Activated CD4-positive, alpha-beta T cell treated with anti-CD3 and anti-CD28 coated beads for 4 hours (primary cell): ENCODE results near the gene HPN.
"Not testable (repeated sequence)": the region's sequence is repeated elsewhere in the genome, so short reads cannot be mapped to it uniquely, and the experiment has no call there.

Source experiments
- DNase-seq, 2 donors: peaks; one replicate each; pipeline ENCODE4 v3.0.0-alpha.2; 2020

HPN gene

DNA sequence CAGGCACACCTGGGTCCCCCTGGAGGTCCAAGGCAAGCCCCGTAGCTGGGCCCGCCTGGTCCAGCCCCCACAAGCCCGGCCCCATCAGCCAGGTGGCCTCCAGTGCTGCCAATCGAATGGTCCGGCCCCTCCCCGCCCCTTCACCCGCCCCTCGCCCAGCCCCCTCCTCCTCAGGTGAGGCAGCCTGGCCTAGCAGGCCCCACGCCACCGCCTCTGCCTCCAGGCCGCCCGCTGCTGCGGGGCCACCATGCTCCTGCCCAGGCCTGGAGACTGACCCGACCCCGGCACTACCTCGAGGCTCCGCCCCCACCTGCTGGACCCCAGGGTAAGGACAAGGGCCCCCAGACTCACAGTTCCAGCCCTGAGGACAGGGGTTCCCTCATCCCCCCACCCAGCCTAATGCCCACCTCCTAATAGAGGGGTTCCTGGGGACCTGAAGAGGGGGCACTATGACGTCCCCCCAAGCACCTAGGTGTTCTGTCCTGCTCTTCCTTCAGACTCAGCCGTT lies at the start of gene HPN:
HPN (plus strand) TSS at position 174 of the 508 bp plus-strand sequence. CDS start 786 bp downstream, outside the sequence.
- DNase-seq = no peak

- not testable (repeated sequence) for DNase-seq
Observed at GRCh38 chr19:34992582-34992981, 48.9 kb upstream of the HPN start.

DNA sequence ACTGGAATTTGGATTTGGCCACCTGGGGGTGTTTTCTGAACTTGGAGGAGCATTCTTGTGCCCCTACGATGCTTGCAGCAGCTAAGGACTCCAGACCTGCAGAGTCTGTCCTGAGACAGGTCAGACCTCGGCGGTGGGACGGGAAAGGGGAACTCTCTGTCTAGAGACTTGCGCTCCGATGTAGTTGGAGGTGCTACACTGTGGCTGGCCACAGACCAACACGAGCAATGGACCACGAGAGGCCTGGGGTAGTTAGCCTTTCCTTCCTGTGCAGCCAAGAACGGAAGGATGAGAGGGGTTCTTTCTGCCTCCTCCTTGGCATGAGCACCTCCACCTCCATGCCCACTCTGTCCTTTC lies 47.3 kb upstream of the HPN start:
- DNase-seq = no peak

DNA sequence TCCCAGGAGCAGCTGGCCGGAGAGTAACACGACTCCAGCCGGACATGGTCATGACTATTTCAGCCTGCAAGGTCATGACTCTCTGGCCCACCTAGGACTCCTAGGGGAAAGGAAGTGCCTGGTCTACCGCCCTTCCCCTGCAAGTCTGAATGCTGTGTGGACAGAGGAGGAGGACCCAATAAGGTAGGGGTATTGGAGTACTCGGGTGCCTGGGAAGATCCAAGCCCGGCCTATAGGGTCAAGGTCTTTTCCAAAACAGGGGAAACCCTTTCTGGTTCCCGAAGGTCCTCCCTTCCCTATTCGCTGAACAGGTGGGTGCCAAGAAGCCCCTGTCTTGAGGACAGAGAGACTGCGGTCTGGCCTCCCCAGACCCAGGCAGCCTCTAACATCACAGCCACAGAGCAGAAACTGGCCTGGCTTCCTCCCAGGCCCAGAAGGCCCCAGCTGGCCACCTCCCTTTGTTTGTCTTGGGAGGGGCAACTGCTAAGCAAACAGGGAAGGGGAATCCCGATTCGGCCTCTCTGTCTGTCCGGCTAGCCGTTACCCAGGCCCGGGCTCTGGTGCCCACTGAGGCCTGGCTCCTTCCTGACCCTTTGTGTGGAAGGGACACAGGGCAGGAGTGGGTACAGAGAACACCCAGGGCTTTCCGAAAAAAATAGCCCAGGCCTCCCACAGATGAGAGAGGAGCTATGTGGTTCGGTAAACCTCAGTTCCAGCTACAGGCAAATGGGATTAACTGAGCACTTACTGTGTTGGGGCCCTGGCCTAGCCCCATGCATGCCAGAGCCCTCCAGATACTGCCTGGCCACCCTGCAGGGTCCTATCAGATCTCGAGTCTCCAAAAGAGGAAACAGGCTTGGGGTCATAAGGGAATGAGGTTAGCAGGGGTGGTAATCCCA lies 46.6 kb upstream of the HPN start:
- DNase-seq = no peak

DNA sequence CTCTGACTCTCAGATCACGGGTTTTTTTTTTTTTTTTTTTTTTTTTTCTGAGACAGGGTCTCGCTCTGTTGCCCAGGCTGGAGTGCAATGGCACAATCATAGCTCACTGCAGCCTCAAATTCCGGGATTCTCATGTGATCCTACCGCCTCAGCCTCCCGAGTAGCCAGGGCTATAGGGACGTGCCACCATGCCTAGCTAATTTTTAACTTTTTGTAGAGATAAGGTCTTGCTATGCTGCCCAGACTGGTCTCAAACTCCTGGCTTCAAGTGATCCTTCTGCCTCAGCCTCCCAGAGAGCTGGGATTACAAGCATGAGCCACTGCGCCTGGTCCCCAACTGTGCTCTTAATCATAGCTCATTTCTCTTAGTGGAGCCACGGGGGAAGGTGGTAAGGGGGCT lies 46.0 kb upstream of the HPN start:
- no peak for DNase-seq

GRCh38 chr19:34997071-34997617 lies 44.4 kb upstream of the HPN start:
- no peak for DNase-seq

GRCh38 chr19:34998224-34998623 lies 43.3 kb upstream of the HPN start:
- not testable (repeated sequence) for DNase-seq

- DNase-seq = no peak
Observed at GRCh38 chr19:34998777-34999497, 42.6 kb upstream of the HPN start.

DNA sequence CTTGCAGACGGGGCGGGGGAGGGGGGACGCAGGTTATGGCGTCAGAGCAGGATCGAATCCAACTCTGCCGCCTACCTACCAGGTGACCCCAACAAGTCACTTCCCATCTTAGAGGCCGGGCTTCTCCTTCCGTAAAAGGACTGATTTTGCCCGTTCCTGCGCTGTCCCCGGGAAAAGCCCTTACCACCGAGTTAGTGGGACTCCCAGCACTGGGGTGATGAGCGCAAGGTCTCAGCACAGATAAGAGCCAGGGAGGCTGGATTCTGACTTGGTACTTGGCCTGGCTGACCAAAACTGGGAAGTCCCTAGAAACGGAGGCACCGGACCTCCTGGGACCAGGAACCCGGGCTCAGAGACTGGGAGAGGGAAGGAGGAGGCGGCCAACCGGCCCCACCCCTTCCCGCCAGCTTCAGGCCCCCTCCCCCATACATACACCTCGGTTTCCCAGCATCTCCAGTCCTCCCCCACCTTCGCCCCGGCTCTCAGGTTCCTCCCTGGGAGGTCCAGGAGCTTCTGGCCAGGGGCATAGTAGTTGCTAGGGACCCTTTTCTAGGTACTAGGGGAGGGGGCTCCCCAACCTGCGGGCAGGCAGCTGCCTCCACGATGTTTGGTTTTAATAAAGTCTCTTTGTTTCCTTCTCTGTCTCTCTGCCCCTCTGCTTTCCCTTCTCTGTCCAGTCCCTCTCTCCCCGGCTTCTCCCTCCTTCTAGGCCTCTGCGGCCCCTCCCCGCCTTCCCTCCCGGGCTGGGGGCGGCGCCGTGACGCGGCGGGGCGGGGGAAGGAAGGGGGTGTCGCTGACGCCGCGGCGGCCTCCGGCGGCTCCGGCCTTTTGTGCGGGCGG lies 41.8 kb upstream of the HPN start, which contains the start of gene GRAMD1A:
GRAMD1A (plus strand) TSS at position 826 of the 840 bp plus-strand sequence. CDS start 156 bp downstream, outside the sequence.
- DNase-seq = peak; percentile 62 to 68

DNA sequence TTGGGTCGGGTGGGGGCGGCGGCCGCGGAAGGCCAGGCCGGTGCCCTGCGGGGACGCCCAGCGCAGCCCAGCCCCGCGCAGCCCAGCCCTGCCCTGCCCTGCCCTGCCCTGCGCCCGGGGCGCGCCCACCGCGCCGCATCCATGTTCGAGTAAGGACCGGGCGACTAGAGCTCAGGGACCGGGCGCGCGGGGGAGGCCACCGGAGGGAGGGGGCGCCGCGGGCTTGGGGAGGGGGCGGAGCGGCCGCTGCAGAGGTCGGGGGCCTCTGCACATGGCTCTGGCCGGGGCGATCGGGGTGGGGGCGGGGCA lies 41.2 kb upstream of the HPN start:
- DNase-seq = no peak

DNA sequence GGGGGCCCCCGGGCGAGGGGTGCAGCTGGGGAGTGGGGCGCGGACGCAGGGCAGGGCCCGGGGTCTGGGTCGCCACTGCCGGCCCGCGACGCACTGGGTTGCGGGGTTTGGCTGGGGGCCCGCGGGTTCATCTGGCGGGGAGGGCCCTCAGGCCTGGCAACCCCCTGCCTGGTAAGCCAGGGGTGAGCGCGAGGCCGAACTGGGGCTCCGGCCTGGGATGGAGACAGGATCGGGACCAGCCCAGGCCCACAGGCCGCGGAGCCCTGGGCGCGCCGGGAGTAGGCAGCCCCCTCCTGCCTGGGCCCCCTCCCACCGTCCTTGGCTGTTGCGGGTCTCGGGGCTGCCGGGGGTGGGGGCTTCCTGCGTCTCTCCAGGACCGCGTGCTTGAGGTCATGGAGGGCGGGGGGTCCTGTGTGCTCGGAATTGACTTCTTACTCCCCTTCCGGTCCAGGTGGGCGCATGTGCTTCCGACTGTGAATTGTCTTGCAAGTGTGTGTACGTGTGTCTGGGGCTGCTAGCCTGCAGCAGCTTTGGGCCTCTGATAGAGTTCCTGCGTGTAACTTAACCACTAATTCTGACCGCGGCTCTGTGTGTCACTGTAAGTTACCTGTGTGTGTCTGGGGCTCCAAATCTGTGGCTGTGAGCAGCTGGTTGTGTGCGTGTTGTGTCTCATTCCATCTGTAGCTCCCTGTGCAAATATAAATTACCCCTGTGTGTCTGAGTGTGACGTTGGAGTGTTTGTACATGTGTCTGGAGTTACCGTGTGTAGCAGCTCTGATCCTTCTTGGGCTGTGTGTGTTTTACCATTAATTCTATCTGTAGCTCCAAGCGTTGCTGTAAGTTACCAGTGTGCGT lies 40.6 kb upstream of the HPN start:
- peak; percentile 46 to 60 for DNase-seq

- DNase-seq = no peak
Observed at GRCh38 chr19:35002037-35002535, 39.4 kb upstream of the HPN start.

GRCh38 chr19:35004517-35005255 lies 36.8 kb upstream of the HPN start:
- no peak for DNase-seq

DNA sequence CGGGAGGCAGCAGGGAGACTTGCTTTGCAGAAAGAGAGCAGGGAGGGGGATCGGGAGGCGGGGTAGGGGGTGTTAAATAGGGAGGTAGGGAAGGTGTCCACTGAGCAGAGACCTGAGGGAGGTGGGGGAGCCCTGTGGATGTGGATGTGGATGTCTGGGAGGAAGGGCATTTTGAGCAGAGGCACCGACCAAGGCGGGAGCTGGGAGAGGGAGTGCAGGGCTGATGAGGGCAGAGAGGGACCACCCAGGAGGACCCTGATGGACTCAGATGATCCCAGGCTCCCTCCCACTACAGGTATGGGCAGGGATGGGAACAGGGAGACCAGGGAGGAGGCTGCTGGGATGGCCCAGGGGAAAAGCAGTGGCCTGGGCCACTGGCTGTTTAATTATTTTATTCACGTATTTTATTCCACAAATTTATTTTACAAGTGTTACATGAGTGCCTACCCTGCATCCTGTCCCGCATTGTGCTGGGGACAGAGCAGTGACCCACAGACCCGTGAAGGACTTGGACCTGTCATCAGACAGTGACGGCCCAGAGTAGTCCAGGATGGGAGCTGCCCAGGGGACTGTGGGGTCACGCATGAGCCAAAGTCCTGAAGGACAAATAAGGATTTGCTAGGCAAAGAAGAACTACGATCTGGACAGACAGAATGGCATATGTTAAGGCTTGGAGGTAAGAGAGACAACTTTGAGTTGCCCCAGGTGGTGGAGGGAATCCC lies 36.1 kb upstream of the HPN start:
- DNase-seq = no peak

DNA sequence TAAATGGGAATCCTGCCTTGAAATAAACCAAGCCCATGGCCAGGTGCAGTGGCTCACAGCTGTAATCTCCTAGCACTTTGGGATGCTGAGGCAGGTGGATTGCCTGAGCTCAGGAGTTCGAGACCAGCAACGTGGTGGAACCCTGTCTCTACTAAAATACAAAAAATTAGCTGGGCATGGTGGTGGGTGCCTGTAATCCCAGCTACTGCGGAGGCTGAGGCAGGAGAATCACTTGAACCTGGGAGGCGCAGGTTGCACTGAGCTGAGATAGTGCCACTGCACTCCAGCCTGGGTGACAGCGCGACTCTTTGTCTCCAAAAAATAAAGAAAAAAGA lies 35.5 kb upstream of the HPN start:
- not testable (repeated sequence) for DNase-seq

DNA sequence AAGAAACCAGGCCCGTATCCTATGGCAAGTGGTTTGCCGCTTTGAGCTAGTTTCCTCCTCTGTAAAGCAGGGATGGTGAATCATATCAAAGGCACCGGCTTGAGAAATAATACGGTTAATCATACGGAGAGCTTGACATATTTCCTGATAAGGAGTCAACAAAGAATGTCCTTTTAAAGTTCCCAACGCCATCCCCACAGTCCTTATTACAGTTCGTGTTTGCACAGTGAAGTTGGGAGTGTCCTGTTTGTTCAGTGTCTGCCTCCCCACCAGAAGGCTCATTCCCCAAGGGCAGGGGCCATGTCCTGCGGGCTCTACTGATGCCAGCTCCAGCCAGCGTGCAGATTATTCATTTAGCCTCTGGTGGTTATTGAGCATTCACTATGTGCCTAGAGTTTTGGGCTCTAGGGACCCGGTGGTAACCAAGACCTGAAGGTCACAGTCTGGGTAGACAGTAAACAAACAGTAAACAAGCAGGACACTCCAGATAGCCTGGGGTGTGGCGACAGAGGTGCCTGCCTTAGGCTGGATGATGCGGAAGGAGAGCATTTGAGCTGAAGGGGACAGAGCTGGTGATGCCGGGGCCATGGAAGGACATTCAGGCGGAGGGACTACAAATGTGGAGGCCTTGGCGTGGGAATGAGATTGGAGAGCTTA lies 35.1 kb upstream of the HPN start:
- DNase-seq = no peak

DNA sequence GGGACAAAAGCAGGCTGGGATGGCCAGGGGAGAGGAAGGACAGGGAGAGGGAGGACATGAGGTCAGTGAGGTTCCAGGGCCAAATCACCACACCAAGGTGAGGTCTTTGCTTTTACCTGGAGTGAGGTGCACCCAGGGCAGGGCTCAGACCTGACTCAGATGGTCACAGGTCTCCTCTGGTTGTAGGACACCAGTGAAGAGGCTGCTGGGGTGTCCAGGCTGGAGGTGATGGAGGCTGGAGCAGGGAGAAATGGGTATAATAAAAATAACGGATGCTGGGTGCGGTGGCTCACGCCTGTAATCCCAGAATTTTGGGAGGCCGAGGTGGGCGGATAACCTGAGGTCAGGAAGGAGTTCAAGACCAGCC lies 34.5 kb upstream of the HPN start:
- DNase-seq = no peak

DNA sequence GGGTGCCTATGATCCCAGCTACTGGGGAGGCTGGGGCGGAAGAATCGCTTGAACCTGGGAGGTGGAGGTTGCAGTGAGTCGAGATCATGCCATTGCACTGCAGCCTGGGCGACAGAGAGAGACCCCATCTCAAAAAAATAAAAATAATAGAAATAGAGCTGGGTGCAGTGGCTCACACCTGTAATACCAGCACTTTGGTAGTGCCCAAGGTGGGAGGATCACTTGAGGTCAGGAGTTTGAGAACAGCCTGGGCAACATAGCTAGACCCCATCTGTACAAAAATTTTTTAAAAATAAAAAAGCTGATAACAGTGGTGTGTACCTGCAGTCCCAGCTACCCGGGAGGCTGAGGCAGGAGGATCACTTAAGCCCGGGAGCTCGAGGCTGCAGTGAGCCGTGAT lies 34.1 kb upstream of the HPN start:
- not testable (repeated sequence) for DNase-seq

DNA sequence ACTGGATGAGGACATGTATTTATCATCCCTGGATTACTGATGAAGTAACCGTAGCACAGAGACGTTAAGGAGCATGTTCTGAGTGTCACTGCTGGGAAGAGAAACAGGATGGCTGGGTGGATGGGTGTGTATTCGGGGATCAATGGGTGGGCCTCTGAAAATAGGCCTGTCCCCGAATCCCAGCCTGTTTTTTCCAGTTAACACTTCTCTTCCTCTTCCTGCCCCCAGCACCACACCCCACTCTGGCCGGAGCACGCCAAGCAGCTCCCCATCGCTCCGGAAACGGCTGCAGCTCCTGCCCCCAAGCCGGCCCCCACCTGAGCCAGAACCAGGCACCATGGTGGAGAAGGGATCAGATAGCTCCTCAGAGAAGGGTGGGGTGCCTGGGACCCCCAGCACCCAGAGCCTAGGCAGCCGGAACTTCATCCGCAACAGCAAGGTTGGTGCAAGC lies 32.6 kb upstream of the HPN start:
- no peak for DNase-seq
